ENCODE measurements around the gene CLIP4.
"Not testable (repeated sequence)": the region's sequence is repeated elsewhere in the genome, so short reads cannot be mapped to it uniquely, and the experiment has no call there.

Gene CLIP4, protein sequence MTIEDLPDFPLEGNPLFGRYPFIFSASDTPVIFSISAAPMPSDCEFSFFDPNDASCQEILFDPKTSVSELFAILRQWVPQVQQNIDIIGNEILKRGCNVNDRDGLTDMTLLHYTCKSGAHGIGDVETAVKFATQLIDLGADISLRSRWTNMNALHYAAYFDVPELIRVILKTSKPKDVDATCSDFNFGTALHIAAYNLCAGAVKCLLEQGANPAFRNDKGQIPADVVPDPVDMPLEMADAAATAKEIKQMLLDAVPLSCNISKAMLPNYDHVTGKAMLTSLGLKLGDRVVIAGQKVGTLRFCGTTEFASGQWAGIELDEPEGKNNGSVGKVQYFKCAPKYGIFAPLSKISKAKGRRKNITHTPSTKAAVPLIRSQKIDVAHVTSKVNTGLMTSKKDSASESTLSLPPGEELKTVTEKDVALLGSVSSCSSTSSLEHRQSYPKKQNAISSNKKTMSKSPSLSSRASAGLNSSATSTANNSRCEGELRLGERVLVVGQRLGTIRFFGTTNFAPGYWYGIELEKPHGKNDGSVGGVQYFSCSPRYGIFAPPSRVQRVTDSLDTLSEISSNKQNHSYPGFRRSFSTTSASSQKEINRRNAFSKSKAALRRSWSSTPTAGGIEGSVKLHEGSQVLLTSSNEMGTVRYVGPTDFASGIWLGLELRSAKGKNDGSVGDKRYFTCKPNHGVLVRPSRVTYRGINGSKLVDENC

DNA sequence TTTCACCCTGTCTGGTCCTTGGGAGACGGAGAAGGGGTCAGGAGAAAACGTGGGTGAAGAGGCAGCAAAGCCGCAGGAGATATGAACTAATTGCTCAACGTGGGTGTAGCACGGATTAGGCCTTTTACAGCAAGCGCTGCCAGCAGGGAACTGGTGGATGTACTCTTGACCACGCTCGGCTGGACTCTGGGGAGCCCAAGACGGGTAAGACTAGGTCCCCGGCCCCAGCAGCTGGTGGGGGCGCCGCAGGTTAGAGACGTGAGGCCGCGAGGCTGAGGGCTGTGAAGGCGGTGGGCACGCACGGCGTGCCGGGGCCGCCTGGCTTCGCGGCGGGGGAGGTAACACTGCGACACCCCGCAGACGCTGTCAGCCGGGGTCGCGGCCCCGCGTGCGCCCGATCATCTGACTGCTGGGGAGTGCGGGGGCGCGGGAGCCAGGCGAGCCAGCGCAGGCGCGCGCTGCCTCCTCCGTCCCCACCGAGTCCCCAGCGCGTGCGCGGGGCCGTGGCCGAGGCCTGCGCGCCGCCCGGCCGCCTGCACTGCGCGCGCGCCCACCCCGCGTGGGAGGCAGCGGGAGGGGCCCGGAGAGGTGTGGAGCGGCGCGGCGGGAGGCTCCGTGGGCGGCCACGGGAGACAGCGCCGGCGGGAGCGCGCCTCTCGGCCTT lies at the start of gene CLIP4:
Gene CLIP4 (plus strand): TSS at position 470 of the 664 bp plus-strand sequence. CDS start 5,974 bp downstream, outside the sequence.
- no peak for DNase-seq

GRCh38 chr2:29066271-29066860 lies 48.8 kb upstream of the CLIP4 start:
- DNase-seq, result no peak

DNA sequence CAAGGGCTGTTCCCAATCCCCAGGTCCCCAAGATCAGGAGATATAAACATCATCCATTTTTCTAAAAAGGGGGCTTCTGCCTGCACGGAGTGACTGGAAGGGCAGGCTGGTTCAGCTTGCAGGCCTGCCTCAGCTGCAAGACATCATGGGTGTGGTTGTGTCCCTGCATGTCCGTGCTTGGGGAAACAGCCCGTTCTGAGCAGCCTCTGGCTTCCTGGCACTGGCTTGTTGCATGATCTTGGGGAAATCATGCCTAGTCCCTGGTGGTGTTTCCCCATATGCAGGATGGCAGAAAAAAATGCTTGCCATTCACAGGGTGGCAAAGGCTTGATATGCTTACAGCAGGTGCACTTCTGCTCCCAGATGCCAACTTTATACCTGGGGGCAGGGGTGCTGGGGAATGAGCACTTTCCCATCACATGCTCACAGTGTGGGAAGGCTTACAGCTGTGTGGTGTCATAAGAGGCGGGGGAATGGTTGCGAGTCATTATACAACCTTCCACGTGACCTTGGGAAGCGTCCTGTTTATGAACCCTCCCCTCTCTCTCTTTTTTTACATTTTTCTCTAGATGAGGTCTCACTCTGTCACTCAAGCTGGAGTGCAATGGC lies 48.1 kb upstream of the CLIP4 start:
- DNase-seq, result no peak

- no peak for DNase-seq
These were observed 46.7 kb upstream of the CLIP4 start for GRCh38 chr2:29068513-29068912.

DNA sequence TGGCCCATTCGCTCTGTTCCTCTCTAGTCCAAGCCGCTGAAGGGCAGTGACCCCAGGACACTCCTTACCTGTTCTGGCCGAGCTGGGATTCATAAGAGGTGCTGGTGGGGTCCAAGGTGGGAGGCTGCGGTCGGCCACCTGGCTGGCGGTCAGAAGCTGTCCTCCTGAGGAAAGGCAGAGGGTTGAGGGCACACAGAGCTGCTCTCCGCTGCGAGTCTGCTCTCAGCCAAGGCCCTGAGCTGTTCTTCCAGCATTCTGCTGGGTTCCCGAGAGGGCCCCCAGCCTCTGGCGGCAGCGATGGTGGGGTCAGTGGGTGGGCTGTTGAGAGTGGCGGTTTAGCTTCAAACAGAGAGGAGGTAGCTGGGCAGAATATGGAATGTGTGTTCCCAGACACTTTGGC lies 44.7 kb upstream of the CLIP4 start:
- DNase-seq, result no peak

GRCh38 chr2:29071032-29071975 lies 43.9 kb upstream of the CLIP4 start:
- no peak for DNase-seq

DNA sequence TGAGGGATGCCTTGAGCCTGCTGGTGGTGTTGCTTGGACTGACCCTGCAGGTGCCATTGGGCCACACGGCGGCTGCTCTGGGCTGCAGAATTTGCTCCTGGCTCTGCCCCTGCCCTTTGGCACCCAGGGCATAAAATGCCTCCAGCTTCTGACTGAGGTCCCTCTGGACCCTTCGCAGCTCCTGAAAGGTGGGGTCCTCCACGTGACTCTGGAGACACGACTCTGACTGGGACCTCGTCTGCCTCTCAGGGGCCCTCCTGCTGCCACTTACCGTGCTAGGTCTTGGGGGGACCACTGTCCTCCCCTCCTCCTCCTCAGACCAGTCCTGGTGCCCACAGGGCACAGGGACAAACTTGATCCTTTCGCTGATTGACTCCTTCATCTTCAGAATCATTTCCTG lies 43.0 kb upstream of the CLIP4 start:
- DNase-seq, result no peak

- no peak for DNase-seq
These were observed 42.1 kb upstream of the CLIP4 start for GRCh38 chr2:29072971-29073725.

DNA sequence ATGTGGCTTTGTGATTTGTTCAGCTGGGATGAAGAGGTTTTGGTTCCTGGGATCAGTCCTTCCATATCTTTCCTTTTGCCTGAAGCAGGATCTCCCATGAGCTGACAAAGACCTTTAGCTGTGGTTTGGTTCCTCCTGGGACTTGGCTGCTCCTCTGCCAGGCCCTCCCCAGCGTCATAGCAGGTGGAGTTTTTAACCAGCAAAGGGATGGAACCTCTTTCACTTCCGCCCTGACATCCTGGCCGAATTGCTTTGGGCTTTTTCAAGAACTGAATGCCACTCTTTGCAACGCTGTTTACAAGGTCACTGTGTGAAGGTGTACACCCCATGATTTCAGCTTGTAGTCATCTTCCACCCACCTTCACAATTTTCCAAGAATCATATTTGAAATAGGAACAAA lies 41.3 kb upstream of the CLIP4 start:
- DNase-seq, result no peak

DNA sequence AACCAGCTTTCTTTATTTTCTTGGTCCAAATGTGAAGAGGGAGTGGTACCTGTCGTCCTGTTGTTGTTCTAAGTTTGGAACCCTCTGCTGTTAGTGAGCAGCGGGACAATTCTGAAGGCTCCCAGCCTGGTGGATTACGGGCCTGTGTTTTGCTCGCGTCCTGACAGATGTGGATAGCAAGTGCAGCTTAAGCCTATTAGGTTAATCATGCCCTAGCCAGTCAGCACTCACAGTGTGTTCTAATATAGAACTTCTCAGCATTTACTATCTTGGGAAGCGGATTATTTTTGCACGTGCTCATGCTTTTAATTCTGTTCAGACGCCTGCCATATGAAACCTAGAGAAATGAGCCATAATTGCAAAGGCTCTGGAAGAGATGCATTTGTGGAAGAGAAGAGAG lies 40.8 kb upstream of the CLIP4 start, which contains the start of gene PCARE:
Gene PCARE (minus strand): TSS at position 113 of the 400 bp plus-strand sequence. CDS start 262 bp downstream, outside the sequence.
- DNase-seq, result no peak

DNA sequence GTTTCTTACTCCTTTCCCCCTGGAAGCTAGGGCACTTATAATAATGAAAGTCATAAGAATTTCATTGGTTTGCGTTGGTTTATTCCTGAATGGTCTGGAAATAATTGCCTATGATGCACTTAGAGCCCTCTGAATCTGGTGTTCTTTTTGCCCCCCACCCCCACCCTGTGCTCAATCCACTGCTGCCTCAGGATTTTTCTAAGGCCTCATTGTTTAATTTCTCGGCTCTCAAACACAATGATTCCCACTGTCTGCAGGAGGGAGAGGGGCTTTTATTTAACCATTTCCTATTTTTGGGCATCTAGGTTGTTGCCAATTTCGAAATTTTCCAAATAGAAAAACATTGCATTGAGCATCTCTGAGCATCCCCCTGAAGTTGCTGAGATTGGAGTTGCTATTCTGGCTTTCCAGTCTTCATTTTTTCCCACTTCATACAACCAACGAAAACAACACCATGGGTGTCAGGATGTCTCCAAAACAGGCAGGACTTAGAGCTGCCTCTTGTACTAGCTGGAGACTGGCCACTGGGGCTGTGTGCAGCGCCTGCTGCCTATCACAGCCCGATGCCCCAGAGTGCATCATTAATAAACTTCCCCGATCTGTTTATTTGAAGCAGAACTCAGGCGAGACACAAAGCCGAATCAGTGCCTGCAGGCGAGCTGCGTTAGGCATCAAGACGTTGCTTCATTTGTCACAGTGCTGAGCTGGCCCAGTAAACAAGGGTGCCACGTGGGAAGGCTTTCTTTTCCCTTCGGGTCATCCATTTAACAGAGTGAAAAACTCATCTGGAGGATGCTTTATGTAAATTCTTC lies 39.1 kb upstream of the CLIP4 start:
- DNase-seq, result no peak

DNA sequence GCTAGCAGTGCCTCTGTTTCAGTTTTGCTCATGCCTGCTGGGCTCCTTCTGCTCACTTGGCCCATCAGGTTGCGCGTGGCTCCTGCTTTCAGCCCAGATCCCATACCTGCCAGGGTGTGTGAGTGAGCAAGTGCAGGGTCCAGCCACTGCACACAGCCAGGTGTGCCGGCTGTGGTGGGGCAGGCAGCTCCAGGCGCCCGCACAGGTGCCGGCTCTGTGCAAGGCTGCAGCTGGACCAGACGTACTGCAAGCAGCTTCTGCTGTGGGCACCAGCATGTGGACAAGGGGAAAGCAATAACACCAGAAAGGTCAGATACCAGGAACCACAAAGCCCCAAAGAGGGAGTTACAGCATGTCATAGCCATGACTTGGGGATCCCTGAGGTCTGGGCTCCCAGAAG lies 35.3 kb upstream of the CLIP4 start:
- DNase-seq, result no peak

GRCh38 chr2:29080886-29081743 lies 34.1 kb upstream of the CLIP4 start:
- no peak for DNase-seq

DNA sequence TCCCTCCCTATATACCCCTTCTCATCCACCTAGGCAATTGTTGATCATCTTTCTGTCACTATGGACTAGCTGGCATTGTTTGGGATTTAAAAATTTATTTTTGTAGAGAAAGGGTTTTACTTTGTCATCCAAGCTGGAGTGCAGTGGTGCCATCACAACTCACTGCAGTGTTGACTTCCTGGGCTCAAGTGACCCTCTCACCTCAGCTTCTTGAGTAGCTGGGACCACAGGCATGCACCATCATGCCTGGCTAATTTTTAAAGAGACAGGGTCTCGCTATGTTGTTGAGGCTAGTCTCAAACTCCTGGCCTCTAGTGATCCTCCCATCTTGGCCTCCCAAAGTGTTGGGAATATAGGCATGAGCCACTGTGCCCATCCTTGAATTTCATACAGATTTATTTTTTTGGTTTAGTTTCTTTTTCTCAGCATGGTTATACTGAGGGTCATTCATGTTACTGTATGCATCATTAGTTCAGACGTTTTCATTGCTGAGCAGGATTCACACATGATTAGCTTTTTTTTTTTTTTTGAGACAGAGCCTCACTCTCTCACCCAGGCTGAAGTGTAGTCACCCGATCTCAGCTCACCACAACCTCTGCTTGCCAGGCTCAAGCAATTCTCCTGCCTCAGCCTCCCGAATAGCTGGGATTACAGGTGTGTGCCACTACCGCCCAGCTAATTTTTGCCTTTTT lies 32.3 kb upstream of the CLIP4 start:
- no peak for DNase-seq

DNA sequence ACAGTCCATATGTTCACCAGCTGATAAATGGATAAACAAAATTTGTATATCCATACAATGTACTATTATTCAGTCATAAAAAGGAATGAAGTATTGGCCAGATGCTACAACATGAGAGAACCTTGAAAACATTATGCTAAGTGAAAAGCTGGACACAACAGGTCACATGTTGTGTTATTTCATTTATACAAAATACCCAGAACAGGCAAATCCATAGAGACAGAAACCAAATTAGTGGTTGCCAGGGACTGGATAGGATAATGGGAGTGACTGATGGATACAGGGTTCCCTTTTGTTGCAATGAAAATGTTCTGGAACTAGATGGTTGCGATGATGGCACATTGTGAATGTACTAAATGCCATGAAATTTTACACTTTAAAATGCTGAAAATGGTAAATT lies 30.7 kb upstream of the CLIP4 start:
- DNase-seq, result no peak

GRCh38 chr2:29090311-29090710 lies 24.9 kb upstream of the CLIP4 start:
- DNase-seq, result not testable (repeated sequence)

DNA sequence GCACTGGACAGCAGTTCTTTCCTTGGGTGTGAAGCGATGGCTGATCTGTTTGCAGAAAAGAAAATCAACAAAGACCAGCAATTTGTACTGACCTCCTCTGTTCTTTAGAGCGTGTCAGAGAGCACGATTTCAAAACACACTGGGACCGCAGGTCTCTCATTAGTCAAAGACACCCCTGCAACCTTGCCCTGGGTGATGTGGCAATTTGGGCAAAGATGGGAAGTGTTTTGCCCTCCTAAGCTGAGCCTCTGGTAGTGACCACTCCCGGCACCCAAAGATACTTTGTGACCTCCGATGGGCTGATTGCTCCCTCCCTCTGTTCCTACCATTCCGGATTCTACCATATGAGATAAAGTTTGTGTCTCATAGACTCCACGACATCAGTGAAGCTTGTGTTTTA lies 18.2 kb upstream of the CLIP4 start:
- no peak for DNase-seq

DNA sequence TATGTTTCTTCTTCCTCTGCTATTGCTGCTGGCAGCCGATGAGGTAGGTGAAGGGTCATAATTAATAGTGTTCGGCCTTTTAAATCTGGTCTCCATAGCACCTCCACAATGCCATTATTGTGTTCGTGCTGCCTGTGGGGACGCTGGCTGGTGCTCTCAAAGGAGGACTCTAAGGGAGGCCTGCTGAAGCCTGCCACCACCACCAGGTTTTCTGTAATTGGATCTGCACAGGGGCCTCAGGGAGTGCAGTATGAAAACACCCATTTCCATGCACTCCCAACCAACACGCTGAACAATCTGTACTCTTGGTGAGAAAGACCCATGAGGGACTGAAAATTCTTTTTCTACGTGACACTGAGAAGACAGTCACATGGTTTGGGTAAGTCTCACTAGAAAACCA lies 17.6 kb upstream of the CLIP4 start:
- DNase-seq, result no peak
